Trophoblast cell (in vitro differentiated cells and primary cell): ENCODE measurements around the gene FBXW9.
A peak's percentile ranks its signal among the peaks of the same experiment; 100 is the strongest.

Experiments used
- DNase-seq, 2 donors: peaks; one replicate each; pipeline ENCODE4 v3.0.0-alpha.2; 2016
- H2AFZ ChIP-seq: 2 replicates; pipeline ENCODE4 v1.6.1; 2013; ENCODE audit warnings: low read length, moderate library complexity, mild to moderate bottlenecking; ENCODE audit not compliant: insufficient read depth, poor library complexity
- H2AK5ac ChIP-seq: 2 replicates; pipeline ENCODE4 v1.6.1; 2013; ENCODE audit warnings: mild to moderate bottlenecking, low read length
- H2BK120ac ChIP-seq: 2 replicates; pipeline ENCODE4 v1.6.1; 2013; ENCODE audit warnings: low read length, mild to moderate bottlenecking, moderate library complexity; ENCODE audit not compliant: insufficient read depth, poor library complexity
- H2BK12ac ChIP-seq: 2 replicates; pipeline ENCODE4 v1.6.1; 2013; ENCODE audit warnings: mild to moderate bottlenecking, low read length, moderate library complexity
- H2BK5ac ChIP-seq: 2 replicates; pipeline ENCODE4 v1.6.1; 2013; ENCODE audit warnings: low read length, low read depth, moderate library complexity, mild to moderate bottlenecking; ENCODE audit not compliant: poor library complexity
- H3K14ac ChIP-seq: 2 replicates; pipeline ENCODE4 v1.6.1; 2013; ENCODE audit warnings: mild to moderate bottlenecking, low read length
- H3K18ac ChIP-seq: 2 replicates; pipeline ENCODE4 v1.6.1; 2013; ENCODE audit warnings: mild to moderate bottlenecking, low read length
- H3K23ac ChIP-seq: 2 replicates; pipeline ENCODE4 v1.6.1; 2013; ENCODE audit warnings: low read length
- H3K27ac ChIP-seq: 2 replicates; pipeline ENCODE4 v1.5.1; 2013; ENCODE audit warnings: low read depth, mild to moderate bottlenecking, inconsistent platforms, low read length, moderate library complexity
- H3K27me3 ChIP-seq: 2 replicates; pipeline ENCODE4 v1.6.1; 2013; ENCODE audit warnings: inconsistent platforms, mild to moderate bottlenecking, low read length, moderate library complexity; ENCODE audit not compliant: insufficient read depth
- H3K36me3 ChIP-seq, 2 experiments: 1 replicate in 1 of 2; 2 replicates in 1 of 2; pipeline ENCODE4 v1.6.1; 2013; ENCODE audit warnings: low read length in 2 of 2, mild to moderate bottlenecking in 2 of 2, moderate library complexity in 1 of 2; ENCODE audit not compliant: insufficient read depth in 2 of 2, control insufficient read depth in 1 of 2
- H3K4ac ChIP-seq: 2 replicates; pipeline ENCODE4 v1.6.1; 2013; ENCODE audit warnings: low read depth, mild to moderate bottlenecking, low read length, moderate library complexity
- H3K4me1 ChIP-seq, 2 experiments: 1 replicate in 1 of 2; 2 replicates in 1 of 2; pipeline ENCODE4 v1.6.1; 2013; ENCODE audit warnings: low read length in 2 of 2, mild to moderate bottlenecking in 2 of 2, moderate library complexity in 1 of 2; ENCODE audit not compliant: insufficient read depth in 2 of 2, control insufficient read depth in 1 of 2
- H3K4me2 ChIP-seq: 2 replicates; pipeline ENCODE4 v1.6.1; 2013; ENCODE audit warnings: inconsistent platforms, mild to moderate bottlenecking, low read length, moderate library complexity
- H3K4me3 ChIP-seq: 2 replicates; pipeline ENCODE4 v1.5.1; 2013; ENCODE audit warnings: mild to moderate bottlenecking, low read depth, low read length, inconsistent platforms
- H3K79me1 ChIP-seq: one replicate; pipeline ENCODE4 v1.6.1; 2013; ENCODE audit warnings: low read length
- H3K79me2 ChIP-seq: 2 replicates; pipeline ENCODE4 v1.6.1; 2013; ENCODE audit warnings: low read length, mild to moderate bottlenecking; ENCODE audit not compliant: control insufficient read depth, insufficient read depth, poor library complexity
- H3K9ac ChIP-seq: 2 replicates; pipeline ENCODE4 v1.6.1; 2013; ENCODE audit warnings: mild to moderate bottlenecking, low read length
- H3K9me3 ChIP-seq: 2 replicates; pipeline ENCODE4 v1.6.1; 2013; ENCODE audit warnings: low read depth, mild to moderate bottlenecking, control low read depth, inconsistent platforms, low read length; ENCODE audit not compliant: insufficient read depth
- H4K12ac ChIP-seq: 2 replicates; pipeline ENCODE4 v1.6.1; 2013; ENCODE audit warnings: low read depth, mild to moderate bottlenecking, low read length, moderate library complexity
- H4K8ac ChIP-seq: 2 replicates; pipeline ENCODE4 v1.6.1; 2013; ENCODE audit warnings: low read depth, mild to moderate bottlenecking, low read length, moderate library complexity
- H4K91ac ChIP-seq: one replicate; pipeline ENCODE4 v1.6.1; 2013; ENCODE audit warnings: low read depth, mild to moderate bottlenecking, low read length, moderate library complexity
- WGBS: extraction: QIAGEN DNeasy Blood & Tissue Kit; methylation state at CpG from one replicate; pipeline ENCODE4 v1.1.7; 2013; ENCODE audit warnings: missing lambda C conversion rate; ENCODE audit not compliant: insufficient read length, insufficient coverage; ENCODE audit errors: extremely low coverage; 5-methylcytosine and 5-hydroxymethylcytosine counted together

The FBXW9 gene

DNA sequence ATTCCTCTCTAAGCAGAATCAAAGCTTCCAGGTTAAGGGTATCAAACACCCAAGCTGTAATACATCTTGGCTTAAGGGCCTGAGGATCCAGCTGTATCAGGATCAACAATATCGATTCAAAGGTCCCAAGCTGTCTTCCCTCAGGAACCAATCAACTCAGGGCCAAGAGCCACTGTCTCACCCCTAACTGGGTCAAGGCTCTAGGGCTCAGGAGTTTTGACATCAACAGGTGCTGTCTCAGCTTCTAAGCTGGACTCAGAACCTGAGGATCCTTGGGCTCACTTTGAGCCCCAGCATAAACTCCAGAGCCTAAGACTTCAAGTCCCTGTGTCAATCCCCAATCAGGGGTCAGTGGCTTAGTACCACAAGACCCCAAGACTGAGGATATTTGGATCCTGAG is 917 bp downstream of the FBXW9 start:
- Histone ChIP-seq H3K4ac (no peak overlapping the region), H4K12ac (no peak overlapping the region), H3K36me3 (peaks cover 19 to 24% of the 10 kb centered on the region in 2 experiments), H2AK5ac (no peak overlapping the region), H2AFZ (no peak overlapping the region), H2BK12ac (no peak overlapping the region), H3K9me3 (peaks cover 2% of the 10 kb centered on the region), H3K27me3 (no peaks in the 10 kb centered on the region), H3K9ac (peak overlapping the region; percentile 55), H3K27ac (no peak overlapping the region), H3K4me2 (peak overlapping the region; percentile 96), H2BK5ac (no peak overlapping the region), H3K4me3 (peak overlapping the region; percentile 91), H3K4me1 (peaks cover 3 to 5% of the 10 kb centered on the region in 2 experiments), H2BK120ac (no peak overlapping the region), H3K14ac (no peak overlapping the region), H3K23ac (no peak overlapping the region), H4K8ac (no peak overlapping the region), H3K79me2 (peaks cover 4% of the 10 kb centered on the region), H3K18ac (no peak overlapping the region), H3K79me1 (peaks cover 2% of the 10 kb centered on the region), H4K91ac (no peak overlapping the region)
- no peak for DNase-seq
- WGBS = no CpG with 5 or more reads among the region's 1 CpG

DNA sequence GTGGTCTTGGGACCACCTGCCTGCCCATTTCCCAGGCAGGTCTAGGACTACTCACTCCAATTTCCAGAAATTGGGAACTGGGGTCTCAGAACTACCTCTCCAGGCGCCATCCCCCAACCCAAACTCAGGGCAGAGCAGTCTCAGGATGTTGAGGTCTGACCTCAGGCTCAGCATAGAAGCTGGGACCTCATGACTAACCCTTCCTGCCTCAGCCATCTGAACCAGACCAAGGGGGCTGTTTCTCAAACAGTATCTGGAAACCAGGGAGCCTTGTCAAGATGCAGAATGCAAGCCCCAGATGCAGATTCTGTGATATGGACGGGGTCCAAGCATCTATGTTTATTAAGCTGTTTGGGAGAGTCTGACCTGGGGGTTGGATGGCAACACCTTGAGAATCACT is 1.3 kb downstream of the FBXW9 start:
- H2BK120ac ChIP-seq = no peak overlapping the region
- H3K4me2 ChIP-seq = no peak overlapping the region
- WGBS = no CpG with 5 or more reads among the region's 2 CpGs
- H2BK5ac ChIP-seq = no peak overlapping the region
- peaks cover 16 to 20% of the 10 kb centered on the region in 2 experiments for H3K36me3 ChIP-seq
- H3K27ac ChIP-seq = no peak overlapping the region
- H3K79me1 ChIP-seq = peaks cover 2% of the 10 kb centered on the region
- no peak overlapping the region for H3K4ac ChIP-seq
- DNase-seq = no peak
- H3K4me1 ChIP-seq = peaks cover 3 to 5% of the 10 kb centered on the region in 2 experiments
- H2BK12ac ChIP-seq = no peak overlapping the region
- H3K4me3 ChIP-seq = no peak overlapping the region
- no peak overlapping the region for H3K18ac ChIP-seq
- H3K9me3 ChIP-seq = peaks cover 2% of the 10 kb centered on the region
- H4K91ac ChIP-seq = no peak overlapping the region
- H3K79me2 ChIP-seq = peaks cover 4% of the 10 kb centered on the region
- H4K8ac ChIP-seq = no peak overlapping the region
- H3K23ac ChIP-seq = no peak overlapping the region
- no peaks in the 10 kb centered on the region for H3K27me3 ChIP-seq
- no peak overlapping the region for H3K9ac ChIP-seq
- H2AK5ac ChIP-seq = no peak overlapping the region
- H4K12ac ChIP-seq = no peak overlapping the region
- H3K14ac ChIP-seq = no peak overlapping the region
- H2AFZ ChIP-seq = no peak overlapping the region

DNA sequence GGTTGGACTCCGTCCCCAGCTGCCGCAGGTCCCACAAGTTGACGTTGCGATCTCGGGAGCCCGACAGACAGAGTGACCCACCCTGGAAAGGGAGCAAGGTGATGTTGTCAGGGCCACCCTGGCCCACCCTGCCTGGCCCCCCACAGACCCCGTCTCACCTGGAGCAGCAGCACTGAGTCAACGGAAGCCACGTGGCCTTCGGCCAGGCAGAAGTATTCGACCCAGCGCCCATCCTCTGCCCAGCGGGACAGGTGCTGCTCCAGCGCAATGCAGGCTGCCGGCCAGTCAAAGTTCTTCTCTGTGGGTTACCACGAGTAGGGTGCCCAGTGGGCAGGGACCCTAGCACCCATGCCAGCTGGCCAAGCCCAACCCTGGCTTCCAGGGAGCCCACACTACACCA is 1.8 kb downstream of the FBXW9 start:
- no peak overlapping the region for H3K27ac ChIP-seq
- no peak overlapping the region for H4K12ac ChIP-seq

DNA sequence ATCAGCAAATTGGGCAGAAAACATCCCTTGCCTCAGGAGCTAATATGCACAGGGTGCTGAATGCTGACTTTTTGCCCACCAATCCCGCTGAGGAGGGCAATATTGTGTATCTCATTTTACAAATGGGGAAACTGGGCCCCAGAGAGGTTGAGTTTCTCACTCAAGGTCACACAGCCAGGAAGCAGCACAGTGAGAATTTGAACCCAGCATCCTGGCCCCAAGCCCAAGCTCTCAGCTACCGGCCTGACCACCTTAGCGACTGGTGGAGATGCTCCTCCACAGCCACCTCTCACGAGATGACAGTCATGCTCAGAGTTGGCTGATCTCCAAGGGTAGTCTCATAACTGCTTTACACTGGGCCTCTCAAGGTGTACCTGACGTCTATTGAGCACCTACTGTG is 3.5 kb downstream of the FBXW9 start:
- WGBS = no CpG with 5 or more reads among the region's 5 CpGs
- no peak overlapping the region for H4K12ac ChIP-seq
- peaks cover 2% of the 10 kb centered on the region for H3K79me1 ChIP-seq
- no peak overlapping the region for H4K91ac ChIP-seq
- no peak overlapping the region for H2BK12ac ChIP-seq
- no peaks in the 10 kb centered on the region for H3K27me3 ChIP-seq
- no peak overlapping the region for H3K4me3 ChIP-seq
- DNase-seq = no peak
- H3K36me3 ChIP-seq = peaks cover 9 to 12% of the 10 kb centered on the region in 2 experiments
- H2BK120ac ChIP-seq = no peak overlapping the region
- no peak overlapping the region for H3K4me2 ChIP-seq
- H2AFZ ChIP-seq = no peak overlapping the region
- H2BK5ac ChIP-seq = no peak overlapping the region
- H3K4ac ChIP-seq = no peak overlapping the region
- H3K9ac ChIP-seq = no peak overlapping the region
- H3K18ac ChIP-seq = no peak overlapping the region
- H3K14ac ChIP-seq = no peak overlapping the region
- H3K4me1 ChIP-seq = peaks cover 3 to 5% of the 10 kb centered on the region in 2 experiments
- H3K23ac ChIP-seq = no peak overlapping the region
- no peak overlapping the region for H3K27ac ChIP-seq
- H2AK5ac ChIP-seq = no peak overlapping the region
- H3K79me2 ChIP-seq = peaks cover 4% of the 10 kb centered on the region
- H3K9me3 ChIP-seq = peaks cover 6% of the 10 kb centered on the region
- no peak overlapping the region for H4K8ac ChIP-seq

More for the DNA sequence above, 1.8 kb downstream of the FBXW9 start:
- no peak overlapping the region for H2AK5ac ChIP-seq
- peaks cover 3 to 5% of the 10 kb centered on the region in 2 experiments for H3K4me1 ChIP-seq
- H4K91ac ChIP-seq = no peak overlapping the region
- H2BK5ac ChIP-seq = no peak overlapping the region
- no peak overlapping the region for H2AFZ ChIP-seq
- H2BK120ac ChIP-seq = no peak overlapping the region
- H4K8ac ChIP-seq = no peak overlapping the region
- no peak for DNase-seq
- H3K14ac ChIP-seq = no peak overlapping the region
- H3K36me3 ChIP-seq = peaks cover 14 to 16% of the 10 kb centered on the region in 2 experiments
- no peaks in the 10 kb centered on the region for H3K27me3 ChIP-seq
- H3K9ac ChIP-seq = no peak overlapping the region
- no CpG with 5 or more reads among the region's 16 CpGs for WGBS
- peaks cover 4% of the 10 kb centered on the region for H3K79me2 ChIP-seq
- H3K4me3 ChIP-seq = no peak overlapping the region
- H2BK12ac ChIP-seq = no peak overlapping the region
- H3K18ac ChIP-seq = no peak overlapping the region
- no peak overlapping the region for H3K4ac ChIP-seq
- peaks cover 2% of the 10 kb centered on the region for H3K79me1 ChIP-seq
- no peak overlapping the region for H3K23ac ChIP-seq
- no peak overlapping the region for H3K4me2 ChIP-seq
- peaks cover 2% of the 10 kb centered on the region for H3K9me3 ChIP-seq
